Measurements from ENCODE around the gene DHRS7C.

The DHRS7C gene

DNA sequence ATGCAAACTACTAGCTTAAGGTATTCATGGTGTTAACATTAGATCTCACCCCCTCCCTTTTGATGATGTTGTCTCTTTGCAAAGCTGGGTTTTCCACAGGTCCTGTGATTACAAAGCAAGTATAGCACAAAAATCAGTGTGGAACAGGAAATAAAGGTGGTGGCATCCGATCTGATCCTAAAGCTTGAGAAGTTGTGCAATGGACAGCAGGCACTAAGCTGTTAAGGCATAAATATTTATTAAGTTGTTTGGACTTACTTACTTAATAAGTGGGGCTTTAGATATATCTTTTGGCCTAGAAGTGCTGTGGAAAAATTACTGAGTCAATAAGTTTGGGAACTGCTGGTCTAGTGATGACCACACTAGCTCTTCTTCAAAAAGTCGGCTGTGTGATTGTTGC, 39.3 kb upstream of the DHRS7C start:
- TF ChIP-seq, protein P1, sequence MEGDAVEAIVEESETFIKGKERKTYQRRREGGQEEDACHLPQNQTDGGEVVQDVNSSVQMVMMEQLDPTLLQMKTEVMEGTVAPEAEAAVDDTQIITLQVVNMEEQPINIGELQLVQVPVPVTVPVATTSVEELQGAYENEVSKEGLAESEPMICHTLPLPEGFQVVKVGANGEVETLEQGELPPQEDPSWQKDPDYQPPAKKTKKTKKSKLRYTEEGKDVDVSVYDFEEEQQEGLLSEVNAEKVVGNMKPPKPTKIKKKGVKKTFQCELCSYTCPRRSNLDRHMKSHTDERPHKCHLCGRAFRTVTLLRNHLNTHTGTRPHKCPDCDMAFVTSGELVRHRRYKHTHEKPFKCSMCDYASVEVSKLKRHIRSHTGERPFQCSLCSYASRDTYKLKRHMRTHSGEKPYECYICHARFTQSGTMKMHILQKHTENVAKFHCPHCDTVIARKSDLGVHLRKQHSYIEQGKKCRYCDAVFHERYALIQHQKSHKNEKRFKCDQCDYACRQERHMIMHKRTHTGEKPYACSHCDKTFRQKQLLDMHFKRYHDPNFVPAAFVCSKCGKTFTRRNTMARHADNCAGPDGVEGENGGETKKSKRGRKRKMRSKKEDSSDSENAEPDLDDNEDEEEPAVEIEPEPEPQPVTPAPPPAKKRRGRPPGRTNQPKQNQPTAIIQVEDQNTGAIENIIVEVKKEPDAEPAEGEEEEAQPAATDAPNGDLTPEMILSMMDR (IDR thresholded peaks at IDR 0.05; ENCODE audit: low read depth, low read length), result no peak
- TF ChIP-seq EZH2phosphoT487 (IDR thresholded peaks at IDR 0.05; ENCODE audit: low read depth), result no peak
- no peak overlapping the region for H2AFZ ChIP-seq (ENCODE audit: low read depth, low read length)

DNA sequence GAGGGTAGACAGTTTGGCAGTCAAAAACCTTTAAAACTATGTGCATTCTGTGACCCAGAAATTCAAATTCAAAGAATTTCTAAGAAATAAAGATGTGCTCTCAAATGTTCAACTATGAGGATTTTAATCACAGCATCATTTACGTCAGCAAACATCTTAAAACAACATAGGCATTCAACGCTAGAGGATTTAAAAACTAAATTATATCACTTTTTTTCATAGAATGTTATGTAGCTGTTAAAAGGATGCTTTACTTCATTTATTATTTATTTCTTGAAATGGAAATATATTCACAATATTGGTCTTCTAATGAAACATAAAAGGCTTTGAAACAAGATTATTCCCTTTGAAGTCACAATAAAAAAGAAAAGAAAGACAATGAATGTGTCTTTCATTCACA, 38.0 kb upstream of the DHRS7C start:
- no peaks in the 10 kb centered on the region for H4K20me1 ChIP-seq (ENCODE audit: insufficient read depth, low read length)
- no peak for TF ChIP-seq EZH2phosphoT487 (IDR thresholded peaks at IDR 0.05; ENCODE audit: low read depth)
- TF ChIP-seq, protein P1 (IDR thresholded peaks at IDR 0.05; ENCODE audit: low read depth, low read length), result no peak
- H3K4me3 ChIP-seq (ENCODE audit: low read length), result no peak overlapping the region
- H3K36me3 ChIP-seq (replicated peaks; ENCODE audit: low read depth, low read length), result no peaks in the 10 kb centered on the region
- H3K9me3 ChIP-seq (ENCODE audit: insufficient read depth, low read length), result no peaks in the 10 kb centered on the region
- H3K4me2 ChIP-seq (ENCODE audit: low read length), result no peak overlapping the region
- H3K27me3 ChIP-seq (ENCODE audit: low read depth, low read length), result 0 out of 2 replicates have a peak, but pooled peaks cover 4% of the 10 kb centered on the region
- no peak overlapping the region for H2AFZ ChIP-seq (ENCODE audit: low read depth, low read length)
- no peaks in the 10 kb centered on the region for H3K4me1 ChIP-seq (ENCODE audit: low read length)
- no peak overlapping the region for H3K9ac ChIP-seq (ENCODE audit: low read length)
- no peaks in the 10 kb centered on the region for H3K79me2 ChIP-seq (ENCODE audit: low read length)
- no peak overlapping the region for H3K27ac ChIP-seq (ENCODE audit: low read length)

More for the DNA sequence above, 39.3 kb upstream of the DHRS7C start:
- H3K4me2 ChIP-seq (ENCODE audit: low read length), result no peak overlapping the region
- H4K20me1 ChIP-seq (ENCODE audit: insufficient read depth, low read length), result no peaks in the 10 kb centered on the region
- 0 out of 2 replicates have a peak, but pooled peaks cover 4% of the 10 kb centered on the region for H3K27me3 ChIP-seq (ENCODE audit: low read depth, low read length)
- no peak overlapping the region for H3K9ac ChIP-seq (ENCODE audit: low read length)
- H3K9me3 ChIP-seq (ENCODE audit: insufficient read depth, low read length), result no peaks in the 10 kb centered on the region
- H3K4me1 ChIP-seq (ENCODE audit: low read length), result no peaks in the 10 kb centered on the region
- H3K27ac ChIP-seq (ENCODE audit: low read length), result no peak overlapping the region
- no peak overlapping the region for H3K4me3 ChIP-seq (ENCODE audit: low read length)
- no peaks in the 10 kb centered on the region for H3K36me3 ChIP-seq (replicated peaks; ENCODE audit: low read depth, low read length)
- H3K79me2 ChIP-seq (ENCODE audit: low read length), result no peaks in the 10 kb centered on the region

DNA sequence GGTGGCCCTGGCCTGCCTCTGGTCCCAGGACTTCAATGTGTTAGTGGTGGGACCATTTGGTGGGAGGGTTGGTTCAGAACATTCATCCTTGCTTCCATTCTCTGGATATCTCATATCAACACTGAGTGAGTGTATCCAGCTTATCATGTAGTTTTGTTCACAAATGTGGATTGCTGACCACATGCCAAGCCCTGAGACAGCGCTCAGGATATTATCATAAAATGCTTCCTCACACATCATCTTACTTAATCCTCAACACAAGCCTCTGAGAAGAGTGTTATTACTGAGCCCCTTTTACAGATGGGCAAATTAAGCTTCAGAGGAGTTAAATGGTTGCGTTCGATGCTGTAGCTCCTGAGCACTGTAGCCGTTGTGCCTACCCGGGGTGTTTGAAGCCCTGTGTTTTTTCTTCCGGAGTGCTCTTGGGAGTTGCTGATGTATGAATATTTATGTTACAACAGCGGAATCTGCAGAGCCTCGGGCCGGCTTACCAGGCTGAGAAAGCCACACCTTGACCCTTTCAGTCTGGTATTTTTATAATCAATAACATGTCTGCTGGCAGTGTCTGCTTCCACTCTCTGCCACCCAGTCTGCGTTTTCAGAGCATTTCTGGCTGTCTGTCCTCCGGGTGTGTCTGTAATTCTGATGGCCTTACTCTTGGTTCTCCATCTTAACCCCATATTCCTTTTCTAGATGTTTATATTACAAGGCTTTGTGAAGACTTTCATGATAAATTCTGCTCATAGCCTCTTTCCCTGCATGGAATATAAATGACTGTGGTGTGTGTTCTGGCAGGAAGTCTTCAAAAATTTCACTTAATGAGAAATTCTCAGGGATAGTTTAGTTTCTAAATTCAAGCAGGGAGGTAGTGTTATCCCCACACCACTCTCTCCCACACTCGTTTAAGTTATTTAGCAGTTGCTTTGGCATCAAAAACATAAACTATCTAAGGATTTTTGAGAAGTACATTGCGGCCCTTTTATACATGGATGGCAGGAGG, 37.2 kb upstream of the DHRS7C start:
- no peak overlapping the region for H3K9ac ChIP-seq (ENCODE audit: low read length)
- TF ChIP-seq, protein P1 (IDR thresholded peaks at IDR 0.05; ENCODE audit: low read depth, low read length), result no peak
- no peak for TF ChIP-seq EZH2phosphoT487 (IDR thresholded peaks at IDR 0.05; ENCODE audit: low read depth)
- H4K20me1 ChIP-seq (ENCODE audit: insufficient read depth, low read length), result no peaks in the 10 kb centered on the region
- H3K4me1 ChIP-seq (ENCODE audit: low read length), result no peaks in the 10 kb centered on the region
- H3K4me2 ChIP-seq (ENCODE audit: low read length), result no peak overlapping the region
- H3K79me2 ChIP-seq (ENCODE audit: low read length), result no peaks in the 10 kb centered on the region
- H3K27me3 ChIP-seq (ENCODE audit: low read depth, low read length), result 0 out of 2 replicates have a peak, but pooled peaks cover 4% of the 10 kb centered on the region
- H3K4me3 ChIP-seq (ENCODE audit: low read length), result no peak overlapping the region
- H3K9me3 ChIP-seq (ENCODE audit: insufficient read depth, low read length), result no peaks in the 10 kb centered on the region
- no peak overlapping the region for H2AFZ ChIP-seq (ENCODE audit: low read depth, low read length)
- H3K36me3 ChIP-seq (replicated peaks; ENCODE audit: low read depth, low read length), result no peaks in the 10 kb centered on the region
- no peak overlapping the region for H3K27ac ChIP-seq (ENCODE audit: low read length)

DNA sequence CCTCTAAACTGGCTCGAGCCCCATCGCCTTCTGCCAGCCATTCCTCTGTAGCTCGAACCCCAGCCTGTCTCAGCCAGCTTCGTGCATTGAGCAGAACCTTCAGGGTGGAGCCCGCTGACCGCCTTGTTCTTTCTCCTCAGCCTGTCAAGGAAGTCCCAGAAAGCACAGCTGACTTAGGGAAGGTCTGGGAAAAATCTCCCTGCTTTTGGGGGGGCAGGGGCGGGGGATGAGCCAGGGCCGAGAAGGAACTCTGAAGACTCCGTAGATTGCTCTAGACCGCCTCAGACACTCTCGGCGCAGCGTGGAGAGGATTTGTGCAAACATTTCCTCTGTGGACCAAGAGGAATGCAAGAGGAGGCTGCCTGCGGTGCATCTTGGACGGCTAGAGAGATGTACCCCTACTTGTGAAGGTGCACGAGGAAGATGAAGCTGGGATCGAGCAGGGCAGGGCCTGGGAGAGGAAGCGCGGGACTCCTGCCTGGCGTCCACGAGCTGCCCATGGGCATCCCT, 34.3 kb upstream of the DHRS7C start, which contains the start of gene GLP2R:
GLP2R (plus strand) TSS at position 284 of the 510 bp plus-strand sequence; CDS start at position 424, 140 bp downstream.
- H3K9me3 ChIP-seq (ENCODE audit: insufficient read depth, low read length), result no peaks in the 10 kb centered on the region
- H3K36me3 ChIP-seq (replicated peaks; ENCODE audit: low read depth, low read length), result no peaks in the 10 kb centered on the region
- no peak within 1 kb of the TSS for H3K4me3 ChIP-seq (ENCODE audit: low read length)
- H3K9ac ChIP-seq (ENCODE audit: low read length), result no peak within 1 kb of the TSS
- H3K79me2 ChIP-seq (ENCODE audit: low read length), result no peaks in the 10 kb centered on the region
- no peaks in the 10 kb centered on the region for H4K20me1 ChIP-seq (ENCODE audit: insufficient read depth, low read length)
- no peak within 1 kb of the TSS for H3K27ac ChIP-seq (ENCODE audit: low read length)
- H3K4me2 ChIP-seq (ENCODE audit: low read length), result no peak within 1 kb of the TSS
- no peaks in the 10 kb centered on the region for H3K4me1 ChIP-seq (ENCODE audit: low read length)
- H3K27me3 ChIP-seq (ENCODE audit: low read depth, low read length), result 0 out of 2 replicates have a peak, but pooled peaks cover 4% of the 10 kb centered on the region
- H2AFZ ChIP-seq (ENCODE audit: low read depth, low read length), result no peak within 1 kb of the TSS
- TF ChIP-seq, protein P1 (IDR thresholded peaks at IDR 0.05; ENCODE audit: low read depth, low read length), result no peak
- no peak for TF ChIP-seq EZH2phosphoT487 (IDR thresholded peaks at IDR 0.05; ENCODE audit: low read depth)

Data from OCI-LY3 (cell line).